Endothelial cell of umbilical vein (primary cell): ENCODE measurements around the gene C22orf42. TPM values are rescaled to one million over a fixed set of nuclear protein-coding genes. Genes with fewer than 3 reads are reported as not detected.
A peak's percentile ranks its signal among the peaks of the same experiment; 100 is the strongest.

Experiments
- BruUV-seq: library from RNA; stranded (reverse); fragments of 400-500 nt; replicated peaks from 2 replicates; lab custom pipeline; 2021; lab: Mats Ljungman, UMichigan
- CTCF ChIA-PET: fragments of 300-600, 350-600 bp; sonication (Branson Sonifier 250); formaldehyde crosslinking; loops from one replicate; lab custom pipeline; 2021; ENCODE audit warnings: antibody characterized with exemption, inconsistent platforms; lab: Charles Lee
- POLR2A ChIA-PET: fragments of 300-600, 350-600 bp; sonication (Branson Sonifier 250); formaldehyde crosslinking; loops from one replicate; lab custom pipeline; 2021; ENCODE audit warnings: antibody characterized with exemption, inconsistent platforms; lab: Charles Lee
- DNase-seq: peaks from one replicate; pipeline ENCODE4 v3.0.0-alpha.2; 2011; ENCODE audit warnings: low read depth, low spot score
- FAIRE-seq: peaks from 2 replicates; lab custom pipeline; 2011; peaks lifted over from hg19 to GRCh38; lab: Jason Lieb, UNC
- H2AFZ ChIP-seq: 2 replicates; pipeline ENCODE4 v1.6.0; 2012; ENCODE audit warnings: low read depth, low read length, control low read depth, inconsistent platforms
- H3K27ac ChIP-seq: 2 replicates; pipeline ENCODE4 v1.5.1; 2011; ENCODE audit warnings: low read depth, mild to moderate bottlenecking, control low read depth, low read length, moderate library complexity; ENCODE audit not compliant: insufficient read depth
- H3K27me3 ChIP-seq, 2 experiments: 2 replicates each; pipeline versions ENCODE4 v1.6.0 to v1.6.1; 2011; ENCODE audit warnings: low read length in 2 of 2, mixed read lengths in 1 of 2; ENCODE audit not compliant: control insufficient read depth in 2 of 2, insufficient read depth in 2 of 2
- H3K36me3 ChIP-seq, 2 experiments: 2 replicates in 1 of 2; 3 replicates in 1 of 2; pipeline ENCODE4 v1.5.1; 2011; ENCODE audit warnings: low read length in 2 of 2, mild to moderate bottlenecking in 1 of 2, moderate library complexity in 1 of 2; ENCODE audit not compliant: control insufficient read depth in 2 of 2, insufficient read depth in 2 of 2; ENCODE audit errors: extremely low read depth in 1 of 2
- H3K4me1 ChIP-seq: 3 replicates; pipeline ENCODE4 v1.5.1; 2011; ENCODE audit warnings: mild to moderate bottlenecking, low read length; ENCODE audit not compliant: control insufficient read depth, insufficient read depth; ENCODE audit errors: extremely low read depth
- H3K4me2 ChIP-seq: 2 replicates; pipeline ENCODE4 v1.6.1; 2011; ENCODE audit warnings: low read length, control low read depth, mixed read lengths; ENCODE audit not compliant: insufficient read depth
- H3K4me3 ChIP-seq, 3 experiments: fragments of 200-600 bp in 1 of 3; sonication (generic), shearing (Covaris generic) in 1 of 3; replicated peaks in 1 of 3; 2 replicates each; pipeline ENCODE4 v1.5.1; 2011 to 2016; ENCODE audit warnings: control low read depth in 3 of 3, low read length in 3 of 3, mild to moderate bottlenecking in 2 of 3, inconsistent platforms in 1 of 3, low read depth in 1 of 3, moderate library complexity in 1 of 3; ENCODE audit not compliant: insufficient read depth in 1 of 3
- H3K79me2 ChIP-seq: 2 replicates; pipeline ENCODE4 v1.6.0; 2012; ENCODE audit warnings: low read length, inconsistent platforms; ENCODE audit not compliant: control insufficient read depth, insufficient read depth
- H3K9ac ChIP-seq: replicated peaks from 2 replicates; pipeline ENCODE3; 2011; ENCODE audit warnings: low read length, control low read depth; ENCODE audit not compliant: insufficient read depth; ENCODE audit errors: extremely low read depth
- H3K9me1 ChIP-seq: replicated peaks from 3 replicates; pipeline ENCODE4 v1.6.0; 2011; ENCODE audit warnings: mild to moderate bottlenecking, low read length; ENCODE audit not compliant: control insufficient read depth, insufficient read depth; ENCODE audit errors: extremely low read depth
- H3K9me3 ChIP-seq: replicated peaks from 2 replicates; pipeline ENCODE4 v1.5.1; 2012; ENCODE audit warnings: low read length, inconsistent platforms; ENCODE audit not compliant: control insufficient read depth, insufficient read depth
- H4K20me1 ChIP-seq: replicated peaks from 2 replicates; pipeline ENCODE3; 2011; ENCODE audit warnings: mild to moderate bottlenecking, low read length; ENCODE audit not compliant: control insufficient read depth, insufficient read depth; ENCODE audit errors: extremely low read depth
- EZH2 ChIP-seq: IDR thresholded peaks from 2 replicates; pipeline ENCODE4 v1.6.1; 2012; ENCODE audit warnings: borderline replicate concordance, low read depth, mild to moderate bottlenecking, moderate library complexity, low read length, inconsistent platforms; ENCODE audit not compliant: severe bottlenecking
- FOS ChIP-seq: IDR thresholded peaks from 2 replicates; pipeline ENCODE4 v1.6.1; 2011; ENCODE audit warnings: mild to moderate bottlenecking, low read length, moderate library complexity, borderline replicate concordance; ENCODE audit not compliant: insufficient read depth
- GATA2 ChIP-seq: IDR thresholded peaks from 2 replicates; pipeline ENCODE4 v1.7.0; 2011; ENCODE audit warnings: low read depth, mild to moderate bottlenecking, moderate library complexity, mixed read lengths, low read length; ENCODE audit not compliant: insufficient read length, insufficient read depth
- JUN ChIP-seq: IDR thresholded peaks from 2 replicates; pipeline ENCODE4 v1.6.1; 2011; ENCODE audit warnings: borderline replicate concordance, low read depth; ENCODE audit not compliant: insufficient read length, insufficient read depth
- MYC ChIP-seq: IDR thresholded peaks from one replicate; pipeline ENCODE4 v1.6.1; 2011; ENCODE audit warnings: mild to moderate bottlenecking, low read depth, low read length
- POLR2A ChIP-seq: IDR thresholded peaks from 2 replicates; pipeline ENCODE4 v1.6.1; 2012; ENCODE audit warnings: low read depth, mild to moderate bottlenecking, control low read depth, low read length
- POLR2AphosphoS5 ChIP-seq: IDR thresholded peaks from 2 replicates; pipeline ENCODE4 v1.6.1; 2012; ENCODE audit warnings: low read depth, mild to moderate bottlenecking, control low read depth, low read length, moderate library complexity; ENCODE audit not compliant: insufficient read depth
- dilution Hi-C: fragments of 300-500 bp; cut with MboI; formaldehyde crosslinking; loops from one replicate; pipeline ENCODE4 v1.15.0; 2019; ENCODE audit warnings: low sequenced_read_pairs; ENCODE audit not compliant: extremely low pct_ligation_motif_present
- intact Hi-C: fragments of 100-400 bp; cut with micrococcal nuclease; formaldehyde crosslinking; loops from one replicate; pipeline ENCODE4 v1.10.0; 2022
- polyA plus RNA-seq, 4 experiments: library from polyadenylated mRNA; depleted of rRNA in 3 of 4; stranded (reverse) in 3 of 4; unstranded in 1 of 4; fragments of >200 nt; gene quantifications; 2 replicates each; pipeline versions ENCODE4 v1.2.1 to v1.2.3, GENCODE V29; 2011 to 2012; ENCODE audit warnings: missing spikeins in 1 of 4
- total RNA-seq: library from RNA; stranded (reverse); gene quantifications from 2 replicates; pipeline ENCODE4 v1.2.3, GENCODE V29; 2021
- TF ChIP-seq, protein P1 (sequence below): IDR thresholded peaks from 2 replicates; pipeline ENCODE4 v1.6.1; 2011; ENCODE audit not compliant: insufficient read depth, insufficient read length
- TF ChIP-seq, protein P2 (sequence below), 2 donors: IDR thresholded peaks; 1 replicate in 1 of 2; 2 replicates in 1 of 2; pipeline ENCODE4 v1.5.1; 2011; ENCODE audit warnings: low read length in 2 of 2, mild to moderate bottlenecking in 2 of 2, moderate library complexity in 2 of 2, control low read depth in 1 of 2, inconsistent platforms in 1 of 2, low read depth in 1 of 2; ENCODE audit not compliant: insufficient read depth in 1 of 2; ENCODE audit errors: extremely low read depth in 1 of 2

The C22orf42 gene
- total and polyA plus RNA-seq, 2 donors (not counting 3 experiments of a cell fraction or from before 2014, with no cell fraction given): not detected

DNA sequence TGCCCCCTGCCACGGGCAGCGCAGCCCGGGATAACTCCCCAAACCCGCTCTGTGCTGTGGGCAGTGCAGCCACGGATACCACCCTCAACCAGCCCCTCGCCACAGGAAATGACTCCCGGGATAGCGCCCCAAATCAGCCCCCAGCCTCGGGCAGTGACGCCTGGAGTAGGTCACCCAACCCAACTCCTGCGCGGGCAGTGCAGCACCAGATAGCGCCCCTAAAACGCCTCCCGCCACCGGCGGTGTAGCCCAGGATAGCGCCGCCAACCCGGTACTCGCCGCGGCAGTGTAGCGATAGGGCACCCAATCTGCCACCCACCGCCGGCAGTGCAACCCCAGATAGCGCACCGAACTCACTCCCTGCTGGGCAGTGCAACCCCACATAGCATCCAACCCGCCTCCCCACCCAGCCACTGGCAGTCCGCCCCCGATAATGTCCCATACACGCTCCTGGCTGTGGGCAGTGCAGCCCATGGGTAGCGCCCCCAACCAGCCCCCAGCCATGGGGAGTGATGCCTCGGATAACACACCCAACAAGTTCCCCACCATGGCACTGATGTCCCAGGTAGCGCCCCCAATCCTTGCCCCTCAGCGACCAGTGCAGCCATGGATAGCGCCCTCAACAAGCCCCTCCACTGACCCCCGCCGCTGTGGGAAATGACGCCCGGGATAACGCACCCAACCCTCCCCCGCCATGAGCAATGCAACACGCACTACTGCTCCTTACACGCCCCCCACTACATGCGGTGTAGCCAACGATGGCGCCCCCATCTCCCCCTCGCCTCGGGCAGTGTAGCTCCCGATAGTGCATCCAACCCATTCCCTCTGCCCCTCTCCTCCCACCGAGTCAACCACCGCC is 44.3 kb upstream of the C22orf42 start:
- intact Hi-C loops (no loop called here), dilution Hi-C loops (no loop called here)
- Histone ChIP-seq H3K27me3 (peaks cover 4 to 19% of the 10 kb centered on the region in 2 experiments), H3K4me2 (no peak overlapping the region), H3K79me2 (no peaks in the 10 kb centered on the region), H3K9me3 (no peaks in the 10 kb centered on the region), H3K36me3 (no peaks in the 10 kb centered on the region), H4K20me1 (no peaks in the 10 kb centered on the region), H2AFZ (no peak overlapping the region), H3K4me1 (no peaks in the 10 kb centered on the region), H3K4me3 (no peak overlapping the region), H3K27ac (no peak overlapping the region), H3K9me1 (no peaks in the 10 kb centered on the region), H3K9ac (no peak overlapping the region)
- no peak for TF ChIP-seq MYC
- TF ChIP-seq EZH2: peak; percentile 50
- ChIA-PET POLR2A (no interaction called here), CTCF (no interaction called here)
- no peak for DNase-seq
- BruUV-seq: no TSS peak
- no peak for FAIRE-seq

DNA sequence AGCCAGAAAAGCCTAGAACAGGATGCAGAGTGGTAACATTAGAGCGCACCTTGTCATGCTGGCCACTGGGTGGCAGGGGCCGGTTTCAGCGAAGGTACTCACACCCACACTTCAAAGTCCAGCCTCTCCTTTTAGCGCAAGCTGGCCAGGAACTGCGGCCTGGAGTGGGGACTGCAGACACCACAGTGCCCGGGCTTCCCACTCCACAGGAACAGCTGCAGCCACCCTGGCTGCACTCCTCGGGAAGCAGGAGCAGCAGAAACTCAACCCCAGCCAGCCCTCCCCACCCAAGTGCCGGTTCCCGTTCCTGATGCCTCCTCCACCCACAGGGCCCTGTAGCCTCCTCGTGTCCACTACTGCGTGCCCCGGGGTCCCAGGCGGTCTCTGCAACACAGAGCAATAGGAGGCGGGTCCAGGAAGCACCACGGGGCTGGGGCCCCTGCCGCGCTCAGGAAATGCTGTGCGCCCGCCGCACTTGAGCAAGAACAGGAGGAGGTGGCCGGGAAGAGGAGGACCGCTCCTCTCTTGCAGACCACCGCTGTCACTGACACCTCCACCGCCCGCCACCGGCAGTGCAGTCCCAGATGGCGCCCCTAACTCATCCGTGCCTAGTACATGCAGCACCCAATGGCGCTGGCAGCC is 43.6 kb upstream of the C22orf42 start:
- H2AFZ ChIP-seq: no peak overlapping the region
- H3K4me3 ChIP-seq: no peak overlapping the region
- FAIRE-seq: peak; percentile 64
- H3K4me1 ChIP-seq: no peaks in the 10 kb centered on the region
- H3K4me2 ChIP-seq: no peak overlapping the region
- TF ChIP-seq, protein P1, sequence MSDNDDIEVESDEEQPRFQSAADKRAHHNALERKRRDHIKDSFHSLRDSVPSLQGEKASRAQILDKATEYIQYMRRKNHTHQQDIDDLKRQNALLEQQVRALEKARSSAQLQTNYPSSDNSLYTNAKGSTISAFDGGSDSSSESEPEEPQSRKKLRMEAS: no peak
- TF ChIP-seq JUN (no peak), MYC (no peak), POLR2A (no peak), FOS (no peak), POLR2AphosphoS5 (no peak), GATA2 (no peak)
- TF ChIP-seq, protein P2, sequence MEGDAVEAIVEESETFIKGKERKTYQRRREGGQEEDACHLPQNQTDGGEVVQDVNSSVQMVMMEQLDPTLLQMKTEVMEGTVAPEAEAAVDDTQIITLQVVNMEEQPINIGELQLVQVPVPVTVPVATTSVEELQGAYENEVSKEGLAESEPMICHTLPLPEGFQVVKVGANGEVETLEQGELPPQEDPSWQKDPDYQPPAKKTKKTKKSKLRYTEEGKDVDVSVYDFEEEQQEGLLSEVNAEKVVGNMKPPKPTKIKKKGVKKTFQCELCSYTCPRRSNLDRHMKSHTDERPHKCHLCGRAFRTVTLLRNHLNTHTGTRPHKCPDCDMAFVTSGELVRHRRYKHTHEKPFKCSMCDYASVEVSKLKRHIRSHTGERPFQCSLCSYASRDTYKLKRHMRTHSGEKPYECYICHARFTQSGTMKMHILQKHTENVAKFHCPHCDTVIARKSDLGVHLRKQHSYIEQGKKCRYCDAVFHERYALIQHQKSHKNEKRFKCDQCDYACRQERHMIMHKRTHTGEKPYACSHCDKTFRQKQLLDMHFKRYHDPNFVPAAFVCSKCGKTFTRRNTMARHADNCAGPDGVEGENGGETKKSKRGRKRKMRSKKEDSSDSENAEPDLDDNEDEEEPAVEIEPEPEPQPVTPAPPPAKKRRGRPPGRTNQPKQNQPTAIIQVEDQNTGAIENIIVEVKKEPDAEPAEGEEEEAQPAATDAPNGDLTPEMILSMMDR (IDR thresholded peaks at IDR 0.05; ENCODE audit: extremely low read depth in 1 of 2, insufficient read depth in 1 of 2, low read depth in 1 of 2, low read length in 2 of 2): peak; percentile 51 to 76
- no TSS peak for BruUV-seq
- dilution Hi-C loops (no loop called here), intact Hi-C loops (loop anchor here (1.0 kb wide), 3 partner anchors 64 to 271 kb away; no protein-coding TSS in a partner anchor)
- no peaks in the 10 kb centered on the region for H4K20me1 ChIP-seq
- H3K36me3 ChIP-seq: no peaks in the 10 kb centered on the region
- H3K9me1 ChIP-seq: no peaks in the 10 kb centered on the region
- no peaks in the 10 kb centered on the region for H3K9me3 ChIP-seq
- no peaks in the 10 kb centered on the region for H3K79me2 ChIP-seq
- H3K27me3 ChIP-seq: peaks cover 4 to 19% of the 10 kb centered on the region in 2 experiments
- ChIA-PET CTCF (interaction anchor here (0.6 to 4.1 kb wide), 4 partner anchors 10 to 177 kb away, joined by 3 to 29 read pairs (median 5); no protein-coding TSS in a partner anchor), POLR2A (no interaction called here)
- no peak overlapping the region for H3K27ac ChIP-seq
- no peak overlapping the region for H3K9ac ChIP-seq
- peak; percentile 45 for DNase-seq
